SK-N-MC (cell line): ENCODE measurements around the gene FBH1.

ENCODE experiments used
- EZH2 ChIP-seq: fragments of 200-600 bp; sonication (generic); IDR thresholded peaks from one replicate; pipeline ENCODE4 v1.6.1; 2017; ENCODE audit warnings: antibody characterized with exemption
- FOXP2 ChIP-seq: optimal IDR thresholded peaks from 2 replicates; pipeline ENCODE3; 2011; ENCODE audit warnings: mild to moderate bottlenecking, moderate library complexity; ENCODE audit not compliant: insufficient read depth; ENCODE audit errors: extremely low read length, control extremely low read depth
- POLR2AphosphoS5 ChIP-seq: IDR thresholded peaks from 2 replicates; pipeline ENCODE4 v1.6.1; 2012; ENCODE audit warnings: mild to moderate bottlenecking, low read depth, low read length, borderline replicate concordance

DNA sequence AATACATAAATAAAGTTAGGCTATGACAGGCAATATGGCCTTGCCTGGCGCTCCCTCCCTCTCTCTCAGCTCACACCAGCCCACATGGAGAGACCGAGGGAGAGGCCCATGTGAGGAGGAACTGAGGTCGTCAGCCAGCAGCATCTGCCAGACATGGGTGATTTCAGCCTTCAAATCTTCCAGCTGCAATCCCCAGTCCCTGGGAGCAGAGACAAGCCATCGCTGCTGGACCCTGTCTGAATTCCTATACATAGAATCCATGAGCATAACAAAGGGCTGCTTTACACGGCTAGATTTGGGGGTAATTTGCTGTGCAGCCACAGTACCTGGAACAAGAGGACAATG is 35.9 kb upstream of the FBH1 start:
- TF ChIP-seq EZH2: no peak
- no peak for TF ChIP-seq POLR2AphosphoS5
- no peak for TF ChIP-seq FOXP2
